WTC11 (cell line): ENCODE results near the gene OR52I1. TPM values are rescaled to one million over a fixed set of nuclear protein-coding genes. Genes with fewer than 3 reads are reported as not detected.

Experiments used
- ATAC-seq: fragments of 200-7000 bp; cut with Tn5 transposase; 2 replicates; pipeline ENCODE4 v1.10.0; 2021; ENCODE audit warnings: mild to moderate bottlenecking, moderate library complexity
- CTCF ChIA-PET: fragments of 300-600 bp; sonication (Branson Sonifier 250); formaldehyde crosslinking; loops from one replicate; lab custom pipeline; 2021; ENCODE audit warnings: antibody characterized with exemption; lab: Charles Lee
- POLR2A ChIA-PET: fragments of 350-600 bp; sonication (Branson Sonifier 250); formaldehyde crosslinking; loops from one replicate; lab custom pipeline; 2021; ENCODE audit warnings: antibody characterized with exemption; lab: Charles Lee
- DNase-seq: peaks from one replicate; pipeline ENCODE4 v3.0.0; 2021; ENCODE audit warnings: low spot score
- H3K27ac Mint-ChIP-seq: 2 replicates; pipeline ENCODE4 v1.8.0; 2021; ENCODE audit warnings: mixed read lengths
- H3K27me3 Mint-ChIP-seq: 2 replicates; pipeline ENCODE4 v1.8.0; 2021; ENCODE audit warnings: low read depth, mild to moderate bottlenecking, moderate library complexity, mixed read lengths
- H3K36me3 Mint-ChIP-seq: 2 replicates; pipeline ENCODE4 v1.8.0; 2021; ENCODE audit warnings: mixed read lengths
- H3K4me1 Mint-ChIP-seq: 2 replicates; pipeline ENCODE4 v1.8.0; 2022; ENCODE audit warnings: mixed read lengths
- H3K4me3 Mint-ChIP-seq: 2 replicates; pipeline ENCODE4 v1.8.0; 2021; ENCODE audit warnings: mild to moderate bottlenecking, moderate library complexity, mixed read lengths
- H3K9me3 Mint-ChIP-seq: 2 replicates; pipeline ENCODE4 v1.8.0; 2021; ENCODE audit warnings: mixed read lengths
- AFF4 ChIP-seq: sonication (generic); formaldehyde crosslinking; IDR thresholded peaks from 2 replicates; pipeline ENCODE4 v1.8.1; 2023; ENCODE audit warnings: mild to moderate bottlenecking, missing genetic modification reagents, borderline replicate concordance
- ATF3 ChIP-seq: sonication (generic); formaldehyde crosslinking; conservative IDR thresholded peaks from 2 replicates; pipeline ENCODE4 v1.8.1; 2022; ENCODE audit warnings: mild to moderate bottlenecking, missing genetic modification reagents
- CTCF ChIP-seq: fragments of 200-600 bp; IDR thresholded peaks from 2 replicates; pipeline ENCODE4 v1.8.0; 2022; ENCODE audit warnings: antibody characterized with exemption
- ERG ChIP-seq: fragments of 250-450 bp; sonication (Bioruptor Pico); IDR thresholded peaks from 2 replicates; pipeline ENCODE4 v1.8.0; 2021; ENCODE audit warnings: mild to moderate bottlenecking
- ETV6 ChIP-seq: sonication (generic); formaldehyde crosslinking; IDR thresholded peaks from 2 replicates; pipeline ENCODE4 v1.8.1; 2022; ENCODE audit warnings: mild to moderate bottlenecking, missing genetic modification reagents
- FOXK1 ChIP-seq: sonication (generic); formaldehyde crosslinking; IDR thresholded peaks from 2 replicates; pipeline ENCODE4 v1.8.0; 2022; ENCODE audit warnings: mild to moderate bottlenecking, moderate library complexity, missing genetic modification reagents
- FOXP4 ChIP-seq: sonication (generic); formaldehyde crosslinking; IDR thresholded peaks from 2 replicates; pipeline ENCODE4 v1.8.0; 2022; ENCODE audit warnings: mild to moderate bottlenecking, missing genetic modification reagents
- NFE2L1 ChIP-seq: sonication (generic); formaldehyde crosslinking; IDR thresholded peaks from 2 replicates; pipeline ENCODE4 v1.8.1; 2023; ENCODE audit warnings: missing genetic modification reagents
- NFYB ChIP-seq: sonication (generic); formaldehyde crosslinking; conservative IDR thresholded peaks from 2 replicates; pipeline ENCODE4 v1.8.0; 2022; ENCODE audit warnings: low read depth, missing genetic modification reagents
- OVOL2 ChIP-seq: fragments of 250-450 bp; sonication (Bioruptor Pico); IDR thresholded peaks from 2 replicates; pipeline ENCODE4 v1.9.0; 2021; ENCODE audit warnings: mild to moderate bottlenecking, borderline replicate concordance
- PREB ChIP-seq: sonication (generic); formaldehyde crosslinking; IDR thresholded peaks from 2 replicates; pipeline ENCODE4 v1.8.1; 2022; ENCODE audit warnings: mild to moderate bottlenecking, missing genetic modification reagents, moderate library complexity, borderline replicate concordance
- TEAD4 ChIP-seq: sonication (generic); formaldehyde crosslinking; IDR thresholded peaks from 2 replicates; pipeline ENCODE4 v1.8.0; 2022; ENCODE audit warnings: mild to moderate bottlenecking, missing genetic modification reagents
- ZNF232 ChIP-seq: sonication (generic); formaldehyde crosslinking; IDR thresholded peaks from 2 replicates; pipeline ENCODE4 v1.8.0; 2022; ENCODE audit warnings: mild to moderate bottlenecking, missing genetic modification reagents
- ZNF317 ChIP-seq: sonication (generic); formaldehyde crosslinking; IDR thresholded peaks from 2 replicates; pipeline ENCODE4 v1.8.1; 2023; ENCODE audit warnings: low read depth, mild to moderate bottlenecking, moderate library complexity, missing genetic modification reagents, borderline replicate concordance
- ZNF396 ChIP-seq: fragments of 250-450 bp; sonication (Bioruptor Pico); IDR thresholded peaks from 2 replicates; pipeline ENCODE4 v1.8.0; 2021; ENCODE audit warnings: mild to moderate bottlenecking, moderate library complexity, borderline replicate concordance
- ZNF425 ChIP-seq: fragments of 250-450 bp; sonication (Bioruptor Pico); conservative IDR thresholded peaks from 2 replicates; pipeline ENCODE4 v1.9.0; 2021; ENCODE audit warnings: mild to moderate bottlenecking
- ZNF671 ChIP-seq: fragments of 250-450 bp; sonication (Bioruptor Pico); IDR thresholded peaks from 2 replicates; pipeline ENCODE4 v1.8.0; 2021; ENCODE audit warnings: mild to moderate bottlenecking
- total RNA-seq: library from RNA; stranded (reverse); gene quantifications from 3 replicates; pipeline ENCODE4 v1.2.3, GENCODE V29; 2021

Gene OR52I1
- total RNA-seq, 1 experiment from 2014 or later, result not detected

GRCh38 chr11:4626207-4627099 lies 32.6 kb downstream of the OR52I1 start:
- Mint-ChIP-seq H3K4me1 (peaks cover 28% of the 10 kb centered on the region), H3K4me3 (peak overlapping the region; percentile 12), H3K27ac (no peak overlapping the region), H3K27me3 (peaks cover 2% of the 10 kb centered on the region; the same call in 1 of the 2 replicates), H3K9me3 (peaks cover 16% of the 10 kb centered on the region), H3K36me3 (no peaks in the 10 kb centered on the region; the same call in 1 of the 2 replicates)
- DNase-seq, result peak; percentile 82
- CTCF ChIA-PET, result interaction anchor here (0.9 to 3.4 kb wide), 6 partner anchors 10 to 439 kb away, joined by 3 to 30 read pairs (median 8); partner anchors contain the start of gene OR51D1
- peak; percentile 95 for ATAC-seq
- TF ChIP-seq ZNF317 (no peak), CTCF (peak; percentile 87)
- POLR2A ChIA-PET, result no interaction called here

GRCh38 chr11:4636136-4636535 lies 42.3 kb downstream of the OR52I1 start:
- ATAC-seq (no peak), DNase-seq (no peak)
- no peak overlapping the region for H3K4me3 Mint-ChIP-seq
- no peaks in the 10 kb centered on the region for H3K36me3 Mint-ChIP-seq
- peaks cover 18% of the 10 kb centered on the region for H3K9me3 Mint-ChIP-seq
- no peaks in the 10 kb centered on the region for H3K27me3 Mint-ChIP-seq
- H3K27ac Mint-ChIP-seq, result no peak overlapping the region
- ChIA-PET POLR2A (no interaction called here), CTCF (interaction anchor here (0.6 to 2.5 kb wide), 38 partner anchors 9 to 1622 kb away, joined by 3 to 59 read pairs (median 4); partner anchors contain the start of genes MMP26, OR51E2 and TRIM68)
- H3K4me1 Mint-ChIP-seq, result no peaks in the 10 kb centered on the region
- TF ChIP-seq ZNF232 (CRISPR knock-in tag) (no peak), TEAD4 (no peak), OVOL2 (CRISPR knock-in tag) (no peak), ETV6 (CRISPR knock-in tag) (no peak), ATF3 (CRISPR knock-in tag) (no peak), ZNF396 (no peak), FOXK1 (no peak), AFF4 (CRISPR knock-in tag) (no peak), PREB (CRISPR knock-in tag) (no peak), ZNF425 (CRISPR knock-in tag) (no peak), ERG (CRISPR knock-in tag) (no peak), NFYB (no peak), NFE2L1 (CRISPR knock-in tag) (no peak), ZNF671 (CRISPR knock-in tag) (no peak), FOXP4 (CRISPR knock-in tag) (no peak)
